Progenitor cell of endocrine pancreas (in vitro differentiated cells): ENCODE measurements around the gene GCLM. TPM values are rescaled to one million over a fixed set of nuclear protein-coding genes. Genes with fewer than 3 reads are reported as not detected.
A peak's percentile ranks its signal among the peaks of the same experiment; 100 is the strongest.

ENCODE experiments used
- DNase-seq: peaks from one replicate; pipeline ENCODE4 v3.0.0; 2021; ENCODE audit warnings: low spot score; ENCODE audit not compliant: unreplicated experiment
- H3K27ac Mint-ChIP-seq: 2 replicates; pipeline ENCODE4 v1.8.0; 2021; ENCODE audit warnings: mild to moderate bottlenecking, moderate library complexity, mixed read lengths
- H3K27me3 Mint-ChIP-seq: 2 replicates; pipeline ENCODE4 v1.8.0; 2021; ENCODE audit warnings: mixed read lengths
- H3K36me3 Mint-ChIP-seq: 2 replicates; pipeline ENCODE4 v1.8.0; 2022; ENCODE audit warnings: mixed read lengths; ENCODE audit not compliant: insufficient read depth
- H3K4me1 Mint-ChIP-seq: 2 replicates; pipeline ENCODE4 v1.8.0; 2021; ENCODE audit warnings: low read depth, mixed read lengths
- H3K4me3 Mint-ChIP-seq: 2 replicates; pipeline ENCODE4 v1.8.0; 2021; ENCODE audit warnings: low read depth, mild to moderate bottlenecking, moderate library complexity, mixed read lengths
- H3K9me3 Mint-ChIP-seq: 2 replicates; pipeline ENCODE4 v1.8.0; 2021; ENCODE audit warnings: low read depth, mixed read lengths
- total RNA-seq: library from RNA; stranded (reverse); gene quantifications from 2 replicates; pipeline ENCODE4 v1.2.1, GENCODE V29; 2021
- TF ChIP-seq, protein P1 (sequence below): fragments of 200-600 bp; sonication (generic); IDR thresholded peaks from one replicate; pipeline ENCODE4 v1.5.0; 2021; ENCODE audit warnings: antibody characterized with exemption, mild to moderate bottlenecking; ENCODE audit not compliant: unreplicated experiment

The GCLM gene
- total RNA-seq, 1 donor from 2014 or later = 16.2 TPM

DNA sequence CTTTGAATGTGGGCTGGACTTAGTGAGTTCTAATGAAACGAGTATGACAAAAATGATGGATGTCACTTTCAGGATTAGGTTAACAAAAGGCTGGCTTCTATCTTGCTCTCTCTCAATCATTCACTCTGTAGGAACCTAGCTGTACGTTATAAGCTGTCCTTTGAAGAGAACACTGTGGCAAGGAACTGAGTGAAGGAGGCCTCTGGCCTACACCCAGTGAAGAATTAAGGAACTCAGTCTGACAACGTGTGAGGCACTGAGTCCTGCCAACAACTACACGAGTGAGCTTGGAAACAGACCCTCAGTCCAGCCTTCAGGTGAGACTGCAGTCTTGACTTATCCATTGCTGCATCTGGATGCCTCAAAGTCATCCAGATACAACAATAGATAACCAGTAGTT lies 27.0 kb downstream of the GCLM start:
- H3K4me1 Mint-ChIP-seq = peaks cover 15% of the 10 kb centered on the region
- H3K27ac Mint-ChIP-seq = no peak overlapping the region
- DNase-seq = no peak
- no peaks in the 10 kb centered on the region for H3K9me3 Mint-ChIP-seq
- H3K27me3 Mint-ChIP-seq = no peaks in the 10 kb centered on the region
- TF ChIP-seq, protein P1, sequence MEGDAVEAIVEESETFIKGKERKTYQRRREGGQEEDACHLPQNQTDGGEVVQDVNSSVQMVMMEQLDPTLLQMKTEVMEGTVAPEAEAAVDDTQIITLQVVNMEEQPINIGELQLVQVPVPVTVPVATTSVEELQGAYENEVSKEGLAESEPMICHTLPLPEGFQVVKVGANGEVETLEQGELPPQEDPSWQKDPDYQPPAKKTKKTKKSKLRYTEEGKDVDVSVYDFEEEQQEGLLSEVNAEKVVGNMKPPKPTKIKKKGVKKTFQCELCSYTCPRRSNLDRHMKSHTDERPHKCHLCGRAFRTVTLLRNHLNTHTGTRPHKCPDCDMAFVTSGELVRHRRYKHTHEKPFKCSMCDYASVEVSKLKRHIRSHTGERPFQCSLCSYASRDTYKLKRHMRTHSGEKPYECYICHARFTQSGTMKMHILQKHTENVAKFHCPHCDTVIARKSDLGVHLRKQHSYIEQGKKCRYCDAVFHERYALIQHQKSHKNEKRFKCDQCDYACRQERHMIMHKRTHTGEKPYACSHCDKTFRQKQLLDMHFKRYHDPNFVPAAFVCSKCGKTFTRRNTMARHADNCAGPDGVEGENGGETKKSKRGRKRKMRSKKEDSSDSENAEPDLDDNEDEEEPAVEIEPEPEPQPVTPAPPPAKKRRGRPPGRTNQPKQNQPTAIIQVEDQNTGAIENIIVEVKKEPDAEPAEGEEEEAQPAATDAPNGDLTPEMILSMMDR = no peak
- peaks cover 2% of the 10 kb centered on the region for H3K36me3 Mint-ChIP-seq
- no peak overlapping the region for H3K4me3 Mint-ChIP-seq

DNA sequence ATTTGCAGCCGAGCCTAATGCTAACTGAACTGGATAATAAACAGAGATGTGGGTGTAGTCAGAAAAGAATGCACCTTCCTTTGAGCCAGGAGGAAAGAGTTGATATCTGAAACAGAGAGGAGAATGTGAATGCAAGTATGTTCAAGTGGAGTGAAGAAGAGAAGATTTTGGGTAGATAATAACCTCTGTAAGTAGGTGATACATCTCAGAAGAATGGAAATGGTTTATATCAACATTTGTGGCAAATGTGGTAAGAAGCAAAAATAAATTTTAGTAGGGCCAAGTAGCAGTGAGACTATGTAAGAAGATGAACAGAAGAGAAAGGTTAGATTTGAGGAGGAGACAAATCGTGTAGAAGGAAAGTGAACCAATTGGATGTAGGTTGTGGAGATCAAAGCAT lies 28.5 kb downstream of the GCLM start:
- Mint-ChIP-seq H3K9me3 (no peaks in the 10 kb centered on the region), H3K27me3 (no peaks in the 10 kb centered on the region), H3K27ac (peak overlapping the region; percentile 8), H3K36me3 (peaks cover 9% of the 10 kb centered on the region), H3K4me1 (peaks cover 22% of the 10 kb centered on the region), H3K4me3 (no peak overlapping the region)
- TF ChIP-seq, protein P1 = no peak
- no peak for DNase-seq

DNA sequence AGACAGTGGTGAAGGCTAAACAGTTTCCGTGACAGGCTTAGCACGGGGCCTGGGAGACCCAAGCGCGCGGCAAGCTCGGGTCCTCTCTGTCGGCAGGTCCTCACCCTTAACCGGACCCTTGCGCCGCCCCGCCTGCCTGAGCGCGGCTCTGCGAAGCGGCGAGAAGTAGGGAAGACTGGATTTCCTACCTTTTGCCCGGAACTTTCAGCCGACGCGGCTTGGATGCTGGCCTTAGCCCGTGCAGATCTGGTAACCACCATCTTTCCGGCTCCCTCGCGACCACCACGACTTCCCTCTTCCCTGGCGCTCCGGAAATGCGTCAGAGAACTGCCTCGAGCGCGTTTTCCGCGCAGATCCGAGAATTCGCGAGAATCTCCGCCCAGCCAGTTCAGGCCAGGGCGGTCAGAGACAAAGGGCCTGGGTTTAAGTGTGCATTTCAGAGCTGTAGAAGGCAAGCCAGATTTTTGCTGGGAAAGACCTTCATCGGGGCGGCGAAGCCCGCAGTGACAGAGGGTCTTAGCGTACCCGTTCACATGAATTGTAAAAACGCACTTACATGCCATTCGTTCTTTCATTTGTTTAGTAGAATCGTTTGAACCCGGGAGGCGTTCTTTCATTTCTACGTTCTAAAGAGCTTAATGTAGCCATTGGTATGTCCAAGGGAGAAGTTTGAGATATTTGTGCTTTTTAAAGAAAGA lies 30.2 kb downstream of the GCLM start, which contains the start of gene DNTTIP2:
TSS of gene DNTTIP2 (minus strand) at position 318 of the 698 bp plus-strand sequence. CDS start at position 260, 58 bp downstream.
- H3K27me3 Mint-ChIP-seq = no peaks in the 10 kb centered on the region
- peaks cover 16% of the 10 kb centered on the region for H3K36me3 Mint-ChIP-seq
- H3K9me3 Mint-ChIP-seq = no peaks in the 10 kb centered on the region
- TF ChIP-seq, protein P1 = no peak
- peak within 1 kb of the TSS; percentile 99 for H3K27ac Mint-ChIP-seq
- peak within 1 kb of the TSS; percentile 91 for H3K4me3 Mint-ChIP-seq
- H3K4me1 Mint-ChIP-seq = peaks cover 20% of the 10 kb centered on the region
- DNase-seq = peak; percentile 73

DNA sequence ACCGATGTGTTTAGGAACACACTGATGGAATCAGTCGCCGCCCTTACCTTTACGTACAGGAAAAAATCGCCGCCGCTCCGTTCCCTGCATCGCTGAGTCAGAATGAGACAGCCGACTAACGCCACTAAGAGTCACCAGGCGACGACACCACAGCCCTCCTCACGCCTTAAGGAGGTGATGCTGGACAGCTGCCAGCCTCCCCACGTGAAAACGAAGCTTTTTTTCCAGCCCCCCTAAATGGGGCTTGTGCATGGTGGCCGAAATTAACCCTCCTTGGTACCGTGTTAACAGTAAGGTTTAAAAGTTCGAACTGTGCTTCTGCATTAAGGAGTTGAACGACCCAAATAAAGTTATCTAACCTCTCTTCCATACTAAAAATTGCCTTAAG lies 30.7 kb downstream of the GCLM start:
- H3K27ac Mint-ChIP-seq = peak overlapping the region; percentile 99
- H3K27me3 Mint-ChIP-seq = no peaks in the 10 kb centered on the region
- no peaks in the 10 kb centered on the region for H3K9me3 Mint-ChIP-seq

DNA sequence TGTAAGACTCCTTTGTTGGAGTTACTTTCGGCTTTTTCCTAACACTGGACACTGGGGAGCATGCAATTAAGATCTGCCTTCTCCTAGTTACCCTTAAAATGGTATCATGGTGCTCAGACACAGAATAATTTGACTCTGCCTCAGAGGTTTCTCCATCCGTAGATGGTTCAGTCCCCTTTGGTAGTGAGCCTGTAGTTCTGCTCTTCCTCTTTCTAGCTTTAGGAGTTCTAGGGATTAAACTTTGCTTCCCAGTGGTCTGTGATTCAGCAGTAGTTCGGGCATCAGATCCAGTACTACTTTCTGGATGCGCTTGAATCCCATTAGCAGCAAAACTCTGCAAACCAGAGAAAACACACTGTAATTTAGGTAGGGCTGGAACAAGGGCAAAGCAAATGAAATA lies 31.7 kb downstream of the GCLM start:
- peaks cover 18% of the 10 kb centered on the region for H3K36me3 Mint-ChIP-seq
- DNase-seq = no peak
- no peaks in the 10 kb centered on the region for H3K27me3 Mint-ChIP-seq
- peak overlapping the region; percentile 91 for H3K4me3 Mint-ChIP-seq
- TF ChIP-seq, protein P1 = no peak
- H3K9me3 Mint-ChIP-seq = no peaks in the 10 kb centered on the region
- H3K27ac Mint-ChIP-seq = no peak overlapping the region
- H3K4me1 Mint-ChIP-seq = peaks cover 17% of the 10 kb centered on the region

More for the DNA sequence above, 30.7 kb downstream of the GCLM start:
- peaks cover 20% of the 10 kb centered on the region for H3K4me1 Mint-ChIP-seq
- H3K4me3 Mint-ChIP-seq = peak overlapping the region; percentile 91
- TF ChIP-seq, protein P1 = no peak
- H3K36me3 Mint-ChIP-seq = peaks cover 19% of the 10 kb centered on the region
- no peak for DNase-seq
